Endothelial cell of umbilical vein (primary cell): ENCODE results near the gene TIMMDC1. TPM values are rescaled to one million over a fixed set of nuclear protein-coding genes. Genes with fewer than 3 reads are reported as not detected.

Source experiments
- BruUV-seq: library from RNA; stranded (reverse); fragments of 400-500 nt; replicated peaks from 2 replicates; lab custom pipeline; 2021; lab: Mats Ljungman, UMichigan
- CTCF ChIA-PET: fragments of 300-600, 350-600 bp; sonication (Branson Sonifier 250); formaldehyde crosslinking; loops from one replicate; lab custom pipeline; 2021; ENCODE audit warnings: antibody characterized with exemption, inconsistent platforms; lab: Charles Lee
- POLR2A ChIA-PET: fragments of 300-600, 350-600 bp; sonication (Branson Sonifier 250); formaldehyde crosslinking; loops from one replicate; lab custom pipeline; 2021; ENCODE audit warnings: antibody characterized with exemption, inconsistent platforms; lab: Charles Lee
- DNase-seq: peaks from one replicate; pipeline ENCODE4 v3.0.0-alpha.2; 2011; ENCODE audit warnings: low read depth, low spot score
- FAIRE-seq: peaks from 2 replicates; lab custom pipeline; 2011; peaks lifted over from hg19 to GRCh38; lab: Jason Lieb, UNC
- H2AFZ ChIP-seq: 2 replicates; pipeline ENCODE4 v1.6.0; 2012; ENCODE audit warnings: low read depth, low read length, control low read depth, inconsistent platforms
- H3K27ac ChIP-seq: 2 replicates; pipeline ENCODE4 v1.5.1; 2011; ENCODE audit warnings: low read depth, mild to moderate bottlenecking, control low read depth, low read length, moderate library complexity; ENCODE audit not compliant: insufficient read depth
- H3K27me3 ChIP-seq, 2 experiments: 2 replicates each; pipeline versions ENCODE4 v1.6.0 to v1.6.1; 2011; ENCODE audit warnings: low read length in 2 of 2, mixed read lengths in 1 of 2; ENCODE audit not compliant: control insufficient read depth in 2 of 2, insufficient read depth in 2 of 2
- H3K36me3 ChIP-seq, 2 experiments: 2 replicates in 1 of 2; 3 replicates in 1 of 2; pipeline ENCODE4 v1.5.1; 2011; ENCODE audit warnings: low read length in 2 of 2, mild to moderate bottlenecking in 1 of 2, moderate library complexity in 1 of 2; ENCODE audit not compliant: control insufficient read depth in 2 of 2, insufficient read depth in 2 of 2; ENCODE audit errors: extremely low read depth in 1 of 2
- H3K4me1 ChIP-seq: 3 replicates; pipeline ENCODE4 v1.5.1; 2011; ENCODE audit warnings: mild to moderate bottlenecking, low read length; ENCODE audit not compliant: control insufficient read depth, insufficient read depth; ENCODE audit errors: extremely low read depth
- H3K4me2 ChIP-seq: 2 replicates; pipeline ENCODE4 v1.6.1; 2011; ENCODE audit warnings: low read length, control low read depth, mixed read lengths; ENCODE audit not compliant: insufficient read depth
- H3K4me3 ChIP-seq, 3 experiments: fragments of 200-600 bp in 1 of 3; sonication (generic), shearing (Covaris generic) in 1 of 3; replicated peaks in 1 of 3; 2 replicates each; pipeline ENCODE4 v1.5.1; 2011 to 2016; ENCODE audit warnings: control low read depth in 3 of 3, low read length in 3 of 3, mild to moderate bottlenecking in 2 of 3, inconsistent platforms in 1 of 3, low read depth in 1 of 3, moderate library complexity in 1 of 3; ENCODE audit not compliant: insufficient read depth in 1 of 3
- H3K79me2 ChIP-seq: 2 replicates; pipeline ENCODE4 v1.6.0; 2012; ENCODE audit warnings: low read length, inconsistent platforms; ENCODE audit not compliant: control insufficient read depth, insufficient read depth
- H3K9ac ChIP-seq: replicated peaks from 2 replicates; pipeline ENCODE3; 2011; ENCODE audit warnings: low read length, control low read depth; ENCODE audit not compliant: insufficient read depth; ENCODE audit errors: extremely low read depth
- H3K9me1 ChIP-seq: replicated peaks from 3 replicates; pipeline ENCODE4 v1.6.0; 2011; ENCODE audit warnings: mild to moderate bottlenecking, low read length; ENCODE audit not compliant: control insufficient read depth, insufficient read depth; ENCODE audit errors: extremely low read depth
- H3K9me3 ChIP-seq: replicated peaks from 2 replicates; pipeline ENCODE4 v1.5.1; 2012; ENCODE audit warnings: low read length, inconsistent platforms; ENCODE audit not compliant: control insufficient read depth, insufficient read depth
- H4K20me1 ChIP-seq: replicated peaks from 2 replicates; pipeline ENCODE3; 2011; ENCODE audit warnings: mild to moderate bottlenecking, low read length; ENCODE audit not compliant: control insufficient read depth, insufficient read depth; ENCODE audit errors: extremely low read depth
- CTCF ChIP-seq, 2 donors: IDR thresholded peaks; 1 replicate in 1 of 2; 2 replicates in 1 of 2; pipeline ENCODE4 v1.5.1; 2011; ENCODE audit warnings: low read length in 2 of 2, mild to moderate bottlenecking in 2 of 2, moderate library complexity in 2 of 2, control low read depth in 1 of 2, inconsistent platforms in 1 of 2, low read depth in 1 of 2; ENCODE audit not compliant: insufficient read depth in 1 of 2; ENCODE audit errors: extremely low read depth in 1 of 2
- EZH2 ChIP-seq: IDR thresholded peaks from 2 replicates; pipeline ENCODE4 v1.6.1; 2012; ENCODE audit warnings: borderline replicate concordance, low read depth, mild to moderate bottlenecking, moderate library complexity, low read length, inconsistent platforms; ENCODE audit not compliant: severe bottlenecking
- GATA2 ChIP-seq: IDR thresholded peaks from 2 replicates; pipeline ENCODE4 v1.7.0; 2011; ENCODE audit warnings: low read depth, mild to moderate bottlenecking, moderate library complexity, mixed read lengths, low read length; ENCODE audit not compliant: insufficient read length, insufficient read depth
- JUN ChIP-seq: IDR thresholded peaks from 2 replicates; pipeline ENCODE4 v1.6.1; 2011; ENCODE audit warnings: borderline replicate concordance, low read depth; ENCODE audit not compliant: insufficient read length, insufficient read depth
- MYC ChIP-seq: IDR thresholded peaks from one replicate; pipeline ENCODE4 v1.6.1; 2011; ENCODE audit warnings: mild to moderate bottlenecking, low read depth, low read length
- POLR2A ChIP-seq: IDR thresholded peaks from 2 replicates; pipeline ENCODE4 v1.6.1; 2012; ENCODE audit warnings: low read depth, mild to moderate bottlenecking, control low read depth, low read length
- POLR2AphosphoS5 ChIP-seq: IDR thresholded peaks from 2 replicates; pipeline ENCODE4 v1.6.1; 2012; ENCODE audit warnings: low read depth, mild to moderate bottlenecking, control low read depth, low read length, moderate library complexity; ENCODE audit not compliant: insufficient read depth
- dilution Hi-C: fragments of 300-500 bp; cut with MboI; formaldehyde crosslinking; loops from one replicate; pipeline ENCODE4 v1.15.0; 2019; ENCODE audit warnings: low sequenced_read_pairs; ENCODE audit not compliant: extremely low pct_ligation_motif_present
- intact Hi-C: fragments of 100-400 bp; cut with micrococcal nuclease; formaldehyde crosslinking; loops from one replicate; pipeline ENCODE4 v1.10.0; 2022
- polyA plus RNA-seq, 4 experiments: library from polyadenylated mRNA; depleted of rRNA in 3 of 4; stranded (reverse) in 3 of 4; unstranded in 1 of 4; fragments of >200 nt; gene quantifications; 2 replicates each; pipeline versions ENCODE4 v1.2.1 to v1.2.3, GENCODE V29; 2011 to 2012; ENCODE audit warnings: missing spikeins in 1 of 4
- total RNA-seq: library from RNA; stranded (reverse); gene quantifications from 2 replicates; pipeline ENCODE4 v1.2.3, GENCODE V29; 2021
- TF ChIP-seq, protein P1 (sequence below): IDR thresholded peaks from 2 replicates; pipeline ENCODE4 v1.6.1; 2011; ENCODE audit not compliant: insufficient read depth, insufficient read length

TIMMDC1 gene
- total and polyA plus RNA-seq, 2 donors (not counting 3 experiments of a cell fraction or from before 2014, with no cell fraction given) = 49.2 to 76.2 TPM

DNA sequence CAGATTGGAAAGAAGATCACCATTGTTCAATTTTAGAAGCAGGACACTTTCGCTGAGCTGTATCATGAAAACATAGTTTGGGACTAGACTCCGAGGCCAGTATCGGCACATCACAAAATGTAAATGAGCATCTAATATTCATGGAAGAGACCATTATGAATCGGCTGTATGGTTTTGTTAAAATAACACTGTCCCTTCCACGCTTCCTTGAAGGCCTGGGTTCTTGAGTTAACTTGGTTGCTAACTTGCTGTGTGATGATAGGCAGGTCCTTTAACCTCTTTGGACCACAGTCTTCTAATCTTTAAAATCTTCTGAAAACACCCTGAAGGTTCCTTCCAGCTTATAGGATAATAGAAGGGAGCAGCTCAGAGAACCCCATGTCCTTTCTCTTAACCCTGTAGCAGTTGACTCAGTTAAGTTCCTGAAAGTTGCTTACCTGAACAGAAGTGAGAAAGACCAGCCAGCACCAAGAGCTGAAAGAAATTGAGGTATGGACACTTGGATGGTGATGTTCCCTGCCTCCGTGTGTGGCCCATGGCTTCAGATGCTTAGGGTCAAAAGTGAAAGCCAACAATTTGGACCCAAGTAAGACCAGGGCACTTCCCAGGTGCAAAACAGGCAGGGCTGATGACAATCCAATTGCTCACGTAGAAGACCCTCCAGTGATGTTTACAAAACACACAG lies 59.0 kb downstream of the TIMMDC1 start:
- BruUV-seq = no TSS peak
- DNase-seq (no peak), FAIRE-seq (no peak)
- no peaks in the 10 kb centered on the region for H3K9me3 ChIP-seq
- CTCF ChIA-PET = no interaction called here
- H3K4me2 ChIP-seq = no peak overlapping the region
- no peak overlapping the region for H3K4me3 ChIP-seq
- dilution Hi-C loops = no loop called here
- H3K9ac ChIP-seq = no peak overlapping the region
- no peaks in the 10 kb centered on the region for H3K36me3 ChIP-seq
- H3K27ac ChIP-seq = no peak overlapping the region
- no peak overlapping the region for H2AFZ ChIP-seq
- no peaks in the 10 kb centered on the region for H4K20me1 ChIP-seq
- TF ChIP-seq, protein P1, sequence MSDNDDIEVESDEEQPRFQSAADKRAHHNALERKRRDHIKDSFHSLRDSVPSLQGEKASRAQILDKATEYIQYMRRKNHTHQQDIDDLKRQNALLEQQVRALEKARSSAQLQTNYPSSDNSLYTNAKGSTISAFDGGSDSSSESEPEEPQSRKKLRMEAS = no peak
- no peak for TF ChIP-seq JUN
- no peak for TF ChIP-seq MYC
- TF ChIP-seq GATA2 = no peak
- no peak for TF ChIP-seq CTCF (IDR thresholded peaks at IDR 0.05; ENCODE audit: extremely low read depth in 1 of 2, insufficient read depth in 1 of 2, low read depth in 1 of 2, low read length in 2 of 2)
- no peak for TF ChIP-seq POLR2AphosphoS5
- no peak for TF ChIP-seq POLR2A
- TF ChIP-seq EZH2 = no peak
- H3K27me3 ChIP-seq = peaks cover 0 to 13% of the 10 kb centered on the region in 2 experiments
- H3K9me1 ChIP-seq = no peaks in the 10 kb centered on the region
- H3K79me2 ChIP-seq = no peaks in the 10 kb centered on the region
- POLR2A ChIA-PET = no interaction called here
- intact Hi-C loops = loop anchor here (10.0 kb wide), 1 partner anchor 283 kb away; no protein-coding TSS in a partner anchor
- no peaks in the 10 kb centered on the region for H3K4me1 ChIP-seq
